NB4 (cell line): ENCODE data around the gene RAB43.

Source experiments
- DNase-seq: peaks from one replicate; pipeline ENCODE4 v3.0.0; 2010; ENCODE audit warnings: low read depth
- H3K4me3 ChIP-seq: one replicate; pipeline ENCODE4 v1.5.1; 2011; ENCODE audit warnings: mild to moderate bottlenecking, low read depth, low read length, moderate library complexity
- MYC ChIP-seq: IDR thresholded peaks from 2 replicates; pipeline ENCODE4 v1.6.1; 2011; ENCODE audit warnings: low read depth, low read length
- POLR2A ChIP-seq: IDR thresholded peaks from 2 replicates; pipeline ENCODE4 v1.6.1; 2011; ENCODE audit warnings: mild to moderate bottlenecking; ENCODE audit not compliant: insufficient read length; ENCODE audit errors: extremely low read depth
- TF ChIP-seq, protein P1 (sequence below): IDR thresholded peaks from 2 replicates; pipeline ENCODE4 v1.6.1; 2011; ENCODE audit warnings: low read depth, low read length
- TF ChIP-seq, protein P2 (sequence below): IDR thresholded peaks from one replicate; pipeline ENCODE4 v1.5.1; 2012; ENCODE audit warnings: low read depth, low read length

RAB43 gene

DNA sequence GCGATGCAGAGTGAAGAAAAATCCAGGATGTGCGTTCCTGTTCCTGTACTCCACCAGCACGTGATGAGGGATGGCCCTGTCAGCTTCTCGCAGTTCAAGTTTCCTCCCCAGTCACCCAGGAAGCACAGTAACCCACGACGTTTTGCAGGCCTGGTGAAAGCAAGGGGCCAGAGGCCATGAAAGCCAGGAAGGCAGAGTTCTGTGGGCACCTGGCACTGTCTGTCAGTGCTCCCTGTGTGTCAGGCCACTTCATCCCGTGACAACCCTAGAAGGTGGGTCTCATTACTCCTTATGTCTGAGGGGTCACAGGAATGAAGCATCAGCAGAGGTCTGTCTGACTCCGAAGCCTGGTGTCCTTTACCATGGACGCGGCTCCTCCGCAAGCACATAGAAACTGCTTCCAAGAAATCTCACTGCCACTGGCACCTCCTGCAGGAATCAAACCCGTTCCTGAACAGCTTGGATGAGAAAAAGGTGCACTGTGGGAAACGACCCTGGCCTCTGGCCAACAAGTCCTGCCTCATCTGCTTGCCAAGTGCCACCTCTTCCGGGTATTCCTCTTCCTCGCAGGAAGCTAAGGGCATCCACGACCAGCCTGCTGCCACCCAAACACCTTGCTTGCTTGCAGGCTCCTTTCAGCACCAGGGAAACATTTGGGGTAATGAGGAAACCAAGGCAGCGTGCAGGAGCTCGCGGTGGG lies 14.6 kb downstream of the RAB43 start:
- H3K4me3 ChIP-seq, result no peak overlapping the region
- TF ChIP-seq, protein P1, sequence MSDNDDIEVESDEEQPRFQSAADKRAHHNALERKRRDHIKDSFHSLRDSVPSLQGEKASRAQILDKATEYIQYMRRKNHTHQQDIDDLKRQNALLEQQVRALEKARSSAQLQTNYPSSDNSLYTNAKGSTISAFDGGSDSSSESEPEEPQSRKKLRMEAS, result no peak
- TF ChIP-seq MYC (no peak), POLR2A (no peak)
- TF ChIP-seq, protein P2, sequence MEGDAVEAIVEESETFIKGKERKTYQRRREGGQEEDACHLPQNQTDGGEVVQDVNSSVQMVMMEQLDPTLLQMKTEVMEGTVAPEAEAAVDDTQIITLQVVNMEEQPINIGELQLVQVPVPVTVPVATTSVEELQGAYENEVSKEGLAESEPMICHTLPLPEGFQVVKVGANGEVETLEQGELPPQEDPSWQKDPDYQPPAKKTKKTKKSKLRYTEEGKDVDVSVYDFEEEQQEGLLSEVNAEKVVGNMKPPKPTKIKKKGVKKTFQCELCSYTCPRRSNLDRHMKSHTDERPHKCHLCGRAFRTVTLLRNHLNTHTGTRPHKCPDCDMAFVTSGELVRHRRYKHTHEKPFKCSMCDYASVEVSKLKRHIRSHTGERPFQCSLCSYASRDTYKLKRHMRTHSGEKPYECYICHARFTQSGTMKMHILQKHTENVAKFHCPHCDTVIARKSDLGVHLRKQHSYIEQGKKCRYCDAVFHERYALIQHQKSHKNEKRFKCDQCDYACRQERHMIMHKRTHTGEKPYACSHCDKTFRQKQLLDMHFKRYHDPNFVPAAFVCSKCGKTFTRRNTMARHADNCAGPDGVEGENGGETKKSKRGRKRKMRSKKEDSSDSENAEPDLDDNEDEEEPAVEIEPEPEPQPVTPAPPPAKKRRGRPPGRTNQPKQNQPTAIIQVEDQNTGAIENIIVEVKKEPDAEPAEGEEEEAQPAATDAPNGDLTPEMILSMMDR, result no peak
- DNase-seq, result no peak

DNA sequence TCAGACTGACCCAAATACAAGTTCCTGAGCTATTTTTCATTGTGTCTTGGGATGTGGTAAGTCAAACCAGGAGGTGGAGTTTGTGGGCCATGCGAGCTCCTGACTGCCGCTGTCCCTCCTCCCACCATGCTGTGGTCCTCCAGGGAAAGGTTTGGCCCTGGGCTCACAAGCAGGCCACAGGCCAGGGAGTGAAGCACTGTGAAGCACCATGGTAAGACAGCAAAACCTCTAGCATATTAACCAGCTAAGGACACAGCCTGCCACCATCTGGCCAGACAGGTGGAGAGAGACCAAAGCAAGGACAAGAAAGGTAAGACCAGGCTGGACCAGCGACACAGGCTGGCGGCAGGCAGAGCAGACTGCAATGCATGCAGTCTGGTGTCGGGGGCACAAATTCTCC lies 15.3 kb downstream of the RAB43 start:
- H3K4me3 ChIP-seq, result no peak overlapping the region
- no peak for DNase-seq
- no peak for TF ChIP-seq MYC

DNA sequence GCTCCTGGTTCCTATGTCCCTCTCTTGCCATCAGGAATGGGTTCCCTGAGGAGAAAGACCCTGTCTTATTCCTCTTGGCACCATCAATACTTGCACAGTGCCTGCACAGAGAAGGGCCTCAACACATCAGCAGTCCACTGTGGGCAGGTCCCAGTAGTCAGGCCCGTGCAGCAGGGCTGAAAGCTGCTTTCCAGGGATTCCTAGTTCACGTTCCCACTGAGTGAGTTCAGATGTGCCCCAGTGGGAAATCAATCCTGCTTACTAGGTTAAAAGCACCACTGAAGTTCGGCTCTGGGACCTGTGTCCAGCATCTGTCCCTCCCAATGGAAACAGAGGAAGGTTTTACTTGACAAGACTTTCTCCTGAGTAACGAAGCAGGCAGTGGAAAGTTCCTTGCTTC lies 15.7 kb downstream of the RAB43 start:
- H3K4me3 ChIP-seq, result no peak overlapping the region
- TF ChIP-seq, protein P2, result no peak
- no peak for DNase-seq

DNA sequence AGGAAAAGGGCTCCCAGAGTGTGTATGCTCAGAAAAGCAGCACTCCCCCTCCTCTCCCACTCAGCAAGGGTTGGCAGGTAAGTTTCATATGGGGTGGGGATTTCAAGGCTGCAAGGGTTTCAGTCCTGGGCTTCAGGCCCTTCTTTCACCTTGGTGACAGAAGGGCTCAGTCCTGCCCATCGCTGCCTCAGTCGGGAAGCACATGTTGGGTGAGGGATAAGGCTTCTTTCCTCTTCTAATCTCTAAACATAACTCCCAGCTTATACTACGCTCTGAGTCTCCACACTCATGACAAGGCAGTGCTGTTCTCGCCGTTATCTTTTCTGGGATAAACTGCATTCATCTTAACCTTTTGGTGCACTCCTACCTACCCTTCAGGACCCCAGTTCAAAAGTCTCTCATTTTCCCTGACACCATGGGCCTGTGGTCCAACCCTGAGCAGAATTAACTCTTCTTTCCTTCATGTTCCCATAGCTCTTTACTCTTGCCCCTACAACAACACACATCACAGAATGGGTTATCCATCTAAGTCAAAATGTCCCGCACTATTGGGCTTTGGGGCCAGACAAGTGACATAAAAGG lies 17.0 kb downstream of the RAB43 start:
- DNase-seq, result no peak
- TF ChIP-seq POLR2A, result no peak
- TF ChIP-seq, protein P1, result no peak
- TF ChIP-seq, protein P2, result no peak
- no peak for TF ChIP-seq MYC
- no peak overlapping the region for H3K4me3 ChIP-seq

DNA sequence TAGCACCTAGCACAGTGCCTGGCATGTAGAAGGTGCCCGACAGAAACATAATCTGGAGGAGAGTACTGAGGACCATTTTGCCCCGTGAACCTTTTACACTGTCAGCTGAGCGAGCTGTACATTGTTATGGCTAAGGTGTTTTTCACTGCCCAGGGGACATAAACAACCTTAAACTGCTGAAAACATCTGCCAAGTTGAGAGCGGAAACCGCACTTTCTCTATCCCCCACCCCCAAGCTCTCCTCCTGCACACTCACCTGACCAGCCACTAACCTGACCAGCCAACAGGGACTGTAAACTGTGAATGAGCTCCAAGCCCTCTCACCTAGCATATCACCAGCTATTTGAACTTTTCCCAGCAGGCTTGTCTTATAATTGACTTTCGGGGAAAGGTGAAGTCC lies 17.6 kb downstream of the RAB43 start:
- DNase-seq, result no peak
- H3K4me3 ChIP-seq, result no peak overlapping the region
- no peak for TF ChIP-seq MYC
- TF ChIP-seq, protein P1, result no peak

DNA sequence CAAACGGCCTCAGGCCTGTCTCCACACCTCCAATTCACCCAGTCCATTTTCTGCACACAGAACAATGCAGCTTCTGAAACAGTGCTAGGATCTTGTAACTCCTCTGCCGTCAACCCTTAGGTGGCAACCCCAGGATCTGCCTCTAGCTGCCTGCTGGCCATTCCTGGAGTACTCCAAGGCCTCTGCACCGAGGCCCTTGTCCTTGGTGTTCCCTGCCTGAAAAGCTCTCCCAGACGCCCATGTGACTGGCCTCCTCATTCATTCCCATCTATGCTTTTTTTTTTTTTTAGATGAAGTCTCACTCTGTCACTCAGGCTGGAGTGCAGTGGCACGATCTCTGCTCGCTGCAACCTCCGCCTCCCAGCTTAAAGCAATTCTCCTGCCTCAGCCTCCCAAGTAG lies 18.3 kb downstream of the RAB43 start:
- TF ChIP-seq MYC, result no peak
- TF ChIP-seq, protein P2, result no peak
- TF ChIP-seq POLR2A, result no peak
- TF ChIP-seq, protein P1, result no peak
- no peak for DNase-seq
- no peak overlapping the region for H3K4me3 ChIP-seq
